HepG2 (cell line): ENCODE measurements around the gene CYP17A1. TPM values are rescaled to one million over a fixed set of nuclear protein-coding genes. Genes with fewer than 3 reads are reported as not detected.

ENCODE experiments used
- HCFC1 ChIP-seq: fragments of 150-350 bp; IDR thresholded peaks from 2 replicates; pipeline ENCODE4 v1.6.1; 2014; ENCODE audit warnings: low read depth, low read length
- MAFF ChIP-seq: IDR thresholded peaks from 2 replicates; pipeline ENCODE4 v1.6.1; 2011; ENCODE audit warnings: low read depth, low read length, improper control_type of control experiment
- MIXL1 ChIP-seq: IDR thresholded peaks from 2 replicates; pipeline ENCODE4 v1.6.1; 2016
- MXI1 ChIP-seq: IDR thresholded peaks from 3 replicates; pipeline ENCODE4 v1.6.1; 2012; ENCODE audit warnings: low read depth, low read length, inconsistent platforms, borderline replicate concordance
- NFYC ChIP-seq: IDR thresholded peaks from 2 replicates; pipeline ENCODE4 v1.6.1; 2016; ENCODE audit warnings: missing genetic modification reagents, missing compliant biosample characterization
- RBAK ChIP-seq: sonication (generic); formaldehyde crosslinking; IDR thresholded peaks from 2 replicates; pipeline ENCODE4 v1.5.1; 2020; ENCODE audit warnings: mild to moderate bottlenecking, missing genetic modification reagents
- SPEN ChIP-seq: sonication (generic); formaldehyde crosslinking; IDR thresholded peaks from 2 replicates; pipeline ENCODE4 v1.5.1; 2020; ENCODE audit warnings: low read depth, mild to moderate bottlenecking, missing genetic modification reagents
- ZNF12 ChIP-seq: sonication (generic); formaldehyde crosslinking; IDR thresholded peaks from 2 replicates; pipeline ENCODE4 v1.5.0; 2020; ENCODE audit warnings: missing genetic modification reagents
- ZSCAN12 ChIP-seq: sonication (generic); formaldehyde crosslinking; IDR thresholded peaks from 2 replicates; pipeline ENCODE4 v1.9.0; 2021; ENCODE audit warnings: mild to moderate bottlenecking, missing genetic modification reagents
- polyA plus RNA-seq, 8 experiments: library from polyadenylated mRNA; depleted of rRNA in 3 of 8; stranded (reverse) in 7 of 8; unstranded in 1 of 8; fragments of >200 nt; fragmentation: Illumina TruSeq in 4 of 8; extraction: Trizol in 4 of 8; gene quantifications; 2 replicates each; pipeline versions ENCODE4 v1.2.1 to v1.2.3, GENCODE V29; 2011 to 2016; ENCODE audit warnings: low read depth in 4 of 8, missing spikeins in 1 of 8, mixed read lengths in 1 of 8; ENCODE audit not compliant: insufficient read depth in 1 of 8
- total RNA-seq, 5 experiments: library from RNA; depleted of rRNA; stranded (reverse); fragments of >200 nt; fragmentation: Illumina TruSeq; extraction: Trizol; gene quantifications; 2 replicates each; pipeline ENCODE4 v1.2.3, GENCODE V29; 2016; ENCODE audit warnings: low read depth in 1 of 5
- TF ChIP-seq, protein P1 (sequence below): sonication (generic); formaldehyde crosslinking; IDR thresholded peaks from 2 replicates; pipeline ENCODE4 v1.8.1; 2022; ENCODE audit warnings: mild to moderate bottlenecking, missing genetic modification reagents
- TF ChIP-seq, protein P2 (sequence below): sonication (generic); formaldehyde crosslinking; conservative IDR thresholded peaks from 2 replicates; pipeline ENCODE4 v1.8.0; 2022; ENCODE audit warnings: mild to moderate bottlenecking, moderate library complexity, missing genetic modification reagents

Gene CYP17A1
- total and polyA plus RNA-seq, 2 of the 13 experiments (the other 11 are each of a cell fraction or from before 2014, with no cell fraction given), result 0.13 to 1.1 TPM

GRCh38 chr10:102814873-102815661, 22.1 kb downstream of the CYP17A1 start (continued):
- TF ChIP-seq SPEN (CRISPR knock-in tag) (peak; percentile 65; the same call in 1 of the 2 replicates), HCFC1 (no peak), MIXL1 (CRISPR knock-in tag) (peak; percentile 82), MAFF (no peak), ZNF12 (CRISPR knock-in tag) (peak; percentile 67; the same call in 1 of the 2 replicates), NFYC (CRISPR knock-in tag) (0 out of 2 replicates have a peak, but pooled peaks have one; percentile 7), ZSCAN12 (CRISPR knock-in tag) (no peak), MXI1 (peak; percentile 64; the same call in 1 of the 3 replicates), RBAK (CRISPR knock-in tag) (no peak)
- TF ChIP-seq, protein P1, sequence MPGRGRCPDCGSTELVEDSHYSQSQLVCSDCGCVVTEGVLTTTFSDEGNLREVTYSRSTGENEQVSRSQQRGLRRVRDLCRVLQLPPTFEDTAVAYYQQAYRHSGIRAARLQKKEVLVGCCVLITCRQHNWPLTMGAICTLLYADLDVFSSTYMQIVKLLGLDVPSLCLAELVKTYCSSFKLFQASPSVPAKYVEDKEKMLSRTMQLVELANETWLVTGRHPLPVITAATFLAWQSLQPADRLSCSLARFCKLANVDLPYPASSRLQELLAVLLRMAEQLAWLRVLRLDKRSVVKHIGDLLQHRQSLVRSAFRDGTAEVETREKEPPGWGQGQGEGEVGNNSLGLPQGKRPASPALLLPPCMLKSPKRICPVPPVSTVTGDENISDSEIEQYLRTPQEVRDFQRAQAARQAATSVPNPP (CRISPR knock-in tag), result no peak
- TF ChIP-seq, protein P2, sequence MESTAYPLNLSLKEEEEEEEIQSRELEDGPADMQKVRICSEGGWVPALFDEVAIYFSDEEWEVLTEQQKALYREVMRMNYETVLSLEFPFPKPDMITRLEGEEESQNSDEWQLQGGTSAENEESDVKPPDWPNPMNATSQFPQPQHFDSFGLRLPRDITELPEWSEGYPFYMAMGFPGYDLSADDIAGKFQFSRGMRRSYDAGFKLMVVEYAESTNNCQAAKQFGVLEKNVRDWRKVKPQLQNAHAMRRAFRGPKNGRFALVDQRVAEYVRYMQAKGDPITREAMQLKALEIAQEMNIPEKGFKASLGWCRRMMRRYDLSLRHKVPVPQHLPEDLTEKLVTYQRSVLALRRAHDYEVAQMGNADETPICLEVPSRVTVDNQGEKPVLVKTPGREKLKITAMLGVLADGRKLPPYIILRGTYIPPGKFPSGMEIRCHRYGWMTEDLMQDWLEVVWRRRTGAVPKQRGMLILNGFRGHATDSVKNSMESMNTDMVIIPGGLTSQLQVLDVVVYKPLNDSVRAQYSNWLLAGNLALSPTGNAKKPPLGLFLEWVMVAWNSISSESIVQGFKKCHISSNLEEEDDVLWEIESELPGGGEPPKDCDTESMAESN, result peak; percentile 87; the same call in 1 of the 2 replicates
- TF ChIP-seq, all 625 proteins: peak for 272
